ENCODE measurements around the gene MAZ.
A peak's percentile ranks its signal among the peaks of the same experiment; 100 is the strongest.
"Not testable (repeated sequence)": the region's sequence is repeated elsewhere in the genome, so short reads cannot be mapped to it uniquely, and the experiment has no call there.

MAZ gene

DNA sequence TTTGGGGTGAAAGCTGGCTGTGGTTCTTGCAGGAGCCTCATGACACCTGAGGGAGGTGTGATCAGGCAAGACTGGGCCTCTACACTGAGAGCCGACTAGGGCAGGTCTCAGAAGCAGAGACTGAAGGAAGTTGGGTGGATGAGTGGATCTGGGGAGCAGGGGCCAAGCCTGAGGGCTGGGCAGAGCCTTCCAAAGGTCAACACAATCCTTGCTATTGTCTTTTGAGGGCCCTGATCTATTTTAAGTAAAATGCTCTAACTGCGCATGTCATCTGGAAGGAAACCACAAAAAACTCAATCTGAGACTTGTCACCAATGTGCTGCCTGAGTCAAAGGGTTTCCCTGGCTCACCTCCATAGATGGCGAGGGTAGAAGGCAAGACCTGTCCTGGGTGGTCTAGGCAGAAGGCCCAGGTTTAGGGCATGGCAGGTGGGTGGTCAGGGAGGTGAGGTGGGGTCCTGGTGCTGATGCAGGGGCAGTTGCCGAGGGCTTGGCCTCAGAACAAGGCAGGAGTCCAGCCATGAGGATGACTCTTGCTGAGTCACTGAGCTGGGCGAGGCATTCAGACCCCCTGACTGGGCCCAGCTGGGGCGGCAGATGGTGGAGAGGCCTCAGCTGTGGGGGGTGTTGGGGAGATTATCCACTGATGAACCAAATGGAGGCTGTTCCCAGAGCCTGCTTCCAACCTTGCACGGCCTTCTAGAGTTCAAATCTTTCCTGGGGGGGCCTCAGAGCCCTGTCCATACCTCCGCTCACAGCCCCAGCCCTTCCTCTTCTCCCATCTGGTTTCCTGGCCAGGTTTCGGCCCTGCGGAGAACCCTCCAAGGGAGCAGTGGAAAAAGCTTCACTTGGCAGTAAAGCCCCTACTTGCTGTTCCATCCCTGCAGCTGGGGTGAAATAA lies 19.1 kb downstream of the MAZ start:
- DNase-seq = peak; percentile 34

DNA sequence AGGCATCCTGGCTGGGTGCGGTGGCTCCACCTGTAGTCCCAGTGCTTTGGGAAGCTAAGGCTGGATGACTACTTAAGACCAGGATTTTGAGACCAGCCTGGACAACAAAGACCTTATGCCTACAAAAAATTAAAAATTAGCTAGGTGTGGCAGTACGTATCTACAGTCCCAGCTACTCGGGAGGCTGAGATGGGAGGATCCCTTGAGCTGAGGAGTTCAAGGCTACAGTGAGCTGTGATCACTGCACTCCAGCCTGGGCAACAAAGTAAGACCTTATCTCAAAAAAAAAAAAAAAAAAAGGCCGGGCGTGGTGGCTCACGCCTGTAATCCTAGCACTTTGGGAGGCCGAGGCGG lies 20.0 kb downstream of the MAZ start:
- DNase-seq = no peak

DNA sequence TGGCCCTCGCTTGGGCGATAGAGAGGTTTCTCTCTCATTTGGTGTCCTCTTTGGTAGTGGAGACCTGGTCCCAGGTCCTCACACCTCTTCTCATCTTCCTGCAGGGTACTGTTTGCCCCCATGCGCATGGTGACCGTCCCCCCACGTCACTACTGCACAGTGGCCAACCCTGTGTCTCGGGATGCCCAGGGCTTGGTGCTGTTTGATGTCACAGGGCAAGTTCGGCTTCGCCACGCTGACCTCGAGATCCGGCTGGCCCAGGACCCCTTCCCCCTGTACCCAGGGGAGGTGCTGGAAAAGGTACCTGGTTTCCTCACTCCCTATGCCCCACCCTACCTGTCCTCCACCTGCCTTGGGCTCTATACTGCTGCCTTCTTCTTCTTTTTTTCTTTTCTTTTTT lies 24.4 kb downstream of the MAZ start:
- DNase-seq = no peak

DNA sequence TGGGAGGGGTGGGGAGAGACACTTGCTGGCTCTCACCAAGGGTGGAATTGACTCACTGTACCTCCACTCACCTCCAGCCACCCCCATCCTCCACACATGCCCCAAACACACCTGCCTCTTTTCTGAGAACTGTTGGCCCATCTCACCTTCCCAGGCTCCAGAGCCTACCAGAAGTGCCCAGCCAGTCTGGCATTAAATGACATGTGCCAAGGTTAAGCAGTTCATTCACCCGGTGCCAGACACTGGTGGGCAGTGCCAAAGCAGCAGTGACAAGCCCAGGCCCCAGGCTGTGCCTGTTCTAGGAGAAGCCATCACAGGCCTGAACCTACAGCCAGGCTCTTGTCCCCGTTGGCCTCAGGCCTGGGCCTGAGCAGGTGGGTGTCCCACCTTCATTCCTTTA lies 25.2 kb downstream of the MAZ start:
- DNase-seq = no peak

DNA sequence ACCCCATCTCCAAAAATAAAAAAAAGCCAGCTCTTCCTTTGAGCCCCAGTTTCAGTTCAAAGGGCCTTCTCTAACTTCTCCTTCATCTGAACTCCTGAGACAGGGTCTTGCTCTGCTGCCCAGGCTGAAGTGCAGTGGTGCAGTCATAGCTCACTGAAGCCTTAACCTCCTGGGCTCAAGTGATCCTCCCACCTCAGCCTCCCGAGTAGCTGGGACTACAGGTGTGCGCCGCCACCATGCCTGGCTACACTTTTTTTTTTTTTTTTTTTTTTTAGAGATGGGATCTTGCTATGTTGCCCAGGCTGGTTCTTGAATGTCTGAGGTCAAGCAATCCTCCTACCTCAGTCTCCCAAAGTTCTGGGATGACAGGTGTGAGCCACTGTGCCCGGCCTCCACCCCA lies 26.9 kb downstream of the MAZ start:
- not testable (repeated sequence) for DNase-seq

DNA sequence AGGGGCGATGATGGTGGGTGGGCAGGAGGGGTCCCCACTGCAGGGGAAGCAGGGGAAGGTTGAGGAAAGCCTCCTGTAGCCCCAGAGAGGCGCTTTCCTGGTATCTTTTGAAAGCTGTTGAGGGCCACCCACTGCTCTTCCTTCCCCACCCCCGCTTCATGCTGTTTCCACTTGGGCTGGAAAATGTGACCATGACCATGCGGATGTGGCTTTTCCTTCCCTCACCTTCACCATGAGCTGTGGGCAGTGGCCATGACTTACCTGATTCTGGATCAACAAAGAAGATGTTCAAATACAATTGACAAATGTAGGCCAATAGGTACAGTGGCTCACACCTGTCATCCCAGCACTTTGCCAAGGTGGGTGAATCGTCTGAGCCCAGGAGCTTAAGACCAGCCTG lies 27.8 kb downstream of the MAZ start:
- DNase-seq = no peak

DNA sequence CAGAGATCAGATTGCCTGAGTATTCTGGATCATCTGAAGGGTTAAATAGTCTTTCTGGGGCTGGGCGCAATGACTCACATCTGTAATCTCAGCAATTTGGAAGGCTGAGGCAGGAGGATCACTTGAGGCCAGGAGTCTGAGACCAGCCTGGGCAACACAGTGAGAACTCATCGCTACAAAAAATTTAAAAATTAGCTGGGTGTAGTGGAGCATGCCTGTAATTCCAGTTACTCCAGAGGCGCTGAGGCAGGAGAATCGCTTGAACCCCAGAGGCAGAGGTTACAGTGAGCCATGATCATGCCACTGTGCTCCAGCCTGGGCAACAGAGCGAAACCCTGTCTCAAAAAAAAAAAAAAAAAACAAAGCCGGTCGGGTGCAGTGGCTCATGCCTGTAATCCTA lies 29.6 kb downstream of the MAZ start:
- no peak for DNase-seq

DNA sequence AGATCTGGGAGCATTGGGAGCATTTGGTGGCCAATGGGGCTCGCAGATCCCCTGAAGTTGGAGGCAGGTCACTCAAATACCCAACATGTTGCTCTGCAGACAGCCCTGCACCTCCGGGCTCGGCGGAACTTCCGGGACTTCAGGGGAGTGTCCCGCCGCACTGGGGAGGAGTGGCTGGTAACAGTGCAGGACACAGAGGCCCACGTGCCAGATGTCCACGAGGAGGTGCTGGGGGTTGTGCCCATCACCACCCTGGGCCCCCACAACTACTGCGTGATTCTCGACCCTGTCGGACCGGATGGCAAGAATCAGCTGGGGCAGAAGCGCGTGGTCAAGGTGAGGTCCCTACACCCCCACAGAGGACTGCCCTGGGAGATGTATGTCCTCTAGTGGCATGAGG lies 30.3 kb downstream of the MAZ start:
- no peak for DNase-seq

DNA sequence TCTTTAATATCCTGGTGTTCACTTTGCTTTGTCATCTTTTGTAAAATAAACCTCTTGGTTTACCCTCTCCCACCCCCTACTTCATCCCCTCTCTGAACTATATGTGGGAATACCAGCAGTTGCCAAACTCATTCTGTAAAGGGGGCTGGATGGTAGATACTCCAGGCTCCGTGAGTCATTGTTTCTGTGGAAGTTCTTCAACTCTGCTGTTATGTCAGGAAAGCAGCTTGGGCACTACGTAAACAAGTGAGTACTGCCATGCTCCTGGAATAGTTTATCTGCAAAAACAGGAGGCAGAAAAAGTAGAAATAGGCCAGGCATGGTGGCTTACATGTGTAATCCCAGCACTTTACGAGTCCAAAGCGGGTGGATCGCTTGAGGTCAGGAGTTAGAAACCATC lies 31.5 kb downstream of the MAZ start:
- no peak for DNase-seq

DNA sequence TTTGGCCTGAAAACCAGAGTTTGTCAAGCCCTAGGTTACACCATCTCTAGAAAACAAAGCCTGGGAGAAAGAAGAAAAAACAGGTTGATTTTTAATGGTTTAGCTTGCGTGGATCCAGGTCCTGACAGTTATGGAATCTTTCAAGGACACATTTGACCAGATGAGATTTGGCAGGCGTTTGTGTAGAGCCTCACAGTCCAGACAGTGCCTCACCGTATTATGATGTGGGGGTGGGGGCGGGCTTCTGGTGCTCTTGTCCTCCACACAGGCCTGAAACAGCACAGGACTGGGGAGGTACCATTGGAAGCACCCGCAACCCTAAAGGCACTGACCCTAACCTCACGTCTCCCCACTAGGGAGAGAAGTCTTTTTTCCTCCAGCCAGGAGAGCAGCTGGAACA lies 33.5 kb downstream of the MAZ start:
- no peak for DNase-seq

DNA sequence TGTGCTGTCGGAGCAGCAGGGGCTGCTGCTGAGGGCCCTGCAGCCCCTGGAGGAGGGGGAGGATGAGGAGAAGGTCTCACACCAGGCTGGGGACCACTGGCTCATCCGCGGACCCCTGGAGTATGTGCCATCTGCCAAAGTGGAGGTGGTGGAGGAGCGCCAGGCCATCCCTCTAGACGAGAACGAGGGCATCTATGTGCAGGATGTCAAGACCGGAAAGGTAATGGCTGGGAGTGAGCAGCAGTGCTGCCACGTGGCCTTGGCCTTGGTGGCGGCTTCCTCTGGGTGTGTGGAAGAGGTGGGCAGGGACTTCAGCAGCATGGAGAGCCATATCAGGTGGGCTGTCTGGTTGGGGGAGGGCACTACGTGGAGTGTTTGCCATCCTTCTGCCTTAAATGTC lies 33.9 kb downstream of the MAZ start:
- no peak for DNase-seq

DNA sequence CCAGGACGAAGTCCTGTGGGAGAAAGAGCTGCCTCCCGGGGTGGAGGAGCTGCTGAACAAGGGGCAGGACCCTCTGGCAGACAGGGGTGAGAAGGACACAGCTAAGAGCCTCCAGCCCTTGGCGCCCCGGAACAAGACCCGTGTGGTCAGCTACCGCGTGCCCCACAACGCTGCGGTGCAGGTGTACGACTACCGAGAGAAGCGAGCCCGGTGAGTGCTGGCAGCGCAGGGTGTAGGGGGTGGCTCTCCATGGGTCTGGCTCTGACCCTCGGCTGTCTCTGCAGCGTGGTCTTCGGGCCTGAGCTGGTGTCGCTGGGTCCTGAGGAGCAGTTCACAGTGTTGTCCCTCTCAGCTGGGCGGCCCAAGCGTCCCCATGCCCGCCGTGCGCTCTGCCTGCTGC lies 35.3 kb downstream of the MAZ start:
- DNase-seq = no peak

DNA sequence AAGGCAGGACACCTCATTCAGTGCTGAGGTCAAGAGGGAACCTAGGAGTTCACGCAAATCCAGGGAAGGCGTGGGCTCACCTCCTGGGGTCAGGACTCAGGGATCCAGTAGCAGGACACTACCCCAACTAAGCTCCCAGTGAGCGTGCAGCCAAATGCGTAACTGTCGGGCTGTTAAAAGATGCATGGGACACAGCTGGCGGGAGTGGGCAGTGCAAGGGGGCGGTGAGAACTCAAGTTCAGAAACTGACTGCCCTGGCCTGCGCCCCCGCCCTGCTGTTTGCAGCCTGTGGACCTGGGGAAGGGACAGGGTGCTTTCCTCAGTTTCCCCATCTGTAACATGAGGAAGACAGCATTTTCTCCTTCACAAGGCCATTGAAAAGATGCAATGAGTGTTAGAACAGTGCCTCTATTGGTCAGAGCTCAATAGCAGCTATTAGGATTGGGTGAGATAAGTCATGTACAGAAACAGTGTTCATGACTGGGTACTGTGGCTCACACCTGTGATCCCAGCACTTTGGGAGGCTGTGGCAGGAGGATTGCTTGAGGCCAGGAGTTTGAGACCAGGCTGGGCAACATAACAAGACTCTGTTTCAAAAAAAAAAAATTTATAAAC lies 36.5 kb downstream of the MAZ start:
- peak; percentile 34 for DNase-seq

DNA sequence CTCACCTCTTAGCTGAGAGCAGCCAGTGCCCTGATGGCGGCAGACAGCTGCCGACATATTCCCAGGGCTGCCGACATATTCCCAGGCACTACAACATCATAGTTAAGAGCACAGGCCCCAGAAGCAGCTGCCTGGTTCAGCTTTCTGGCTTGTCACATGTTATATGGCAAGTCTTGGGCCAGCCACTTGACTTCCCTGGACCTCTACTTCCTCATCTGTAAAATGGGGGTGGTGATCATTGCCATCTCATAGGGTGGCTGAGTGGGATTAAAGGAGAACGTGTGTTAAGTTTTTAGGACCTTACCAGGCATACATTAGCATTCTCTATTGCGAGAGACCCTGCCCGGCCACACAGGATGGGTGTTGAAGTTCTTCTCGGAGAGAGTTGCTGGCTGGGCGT lies 37.6 kb downstream of the MAZ start:
- no peak for DNase-seq

DNA sequence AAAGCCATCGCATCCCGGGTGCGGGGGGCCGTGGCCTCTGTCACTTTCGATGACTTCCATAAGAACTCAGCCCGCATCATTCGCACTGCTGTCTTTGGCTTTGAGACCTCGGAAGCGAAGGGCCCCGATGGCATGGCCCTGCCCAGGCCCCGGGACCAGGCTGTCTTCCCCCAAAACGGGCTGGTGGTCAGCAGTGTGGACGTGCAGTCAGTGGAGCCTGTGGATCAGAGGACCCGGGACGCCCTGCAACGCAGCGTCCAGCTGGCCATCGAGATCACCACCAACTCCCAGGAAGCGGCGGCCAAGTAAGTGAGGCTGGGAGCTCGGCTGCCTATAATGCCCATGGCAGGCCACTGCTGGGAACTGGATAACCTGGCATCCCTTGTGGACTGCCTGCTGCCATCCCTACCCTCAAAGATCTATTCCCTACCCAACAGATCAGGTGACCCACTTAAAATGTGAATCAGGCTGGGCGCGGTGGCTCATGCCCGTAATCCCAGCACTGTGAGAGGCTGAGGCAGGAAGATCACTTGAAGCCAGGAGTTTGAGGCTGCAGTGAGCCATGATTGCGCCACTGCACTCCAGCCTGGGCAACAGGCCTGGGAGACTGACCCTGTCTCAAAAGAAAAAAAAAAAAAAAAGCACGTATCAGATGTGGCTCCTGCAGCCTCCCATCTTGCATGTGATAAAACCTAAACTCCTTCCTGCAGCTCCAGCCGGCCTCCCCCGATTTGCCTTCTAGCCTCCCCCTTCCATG lies 38.4 kb downstream of the MAZ start:
- no peak for DNase-seq

DNA sequence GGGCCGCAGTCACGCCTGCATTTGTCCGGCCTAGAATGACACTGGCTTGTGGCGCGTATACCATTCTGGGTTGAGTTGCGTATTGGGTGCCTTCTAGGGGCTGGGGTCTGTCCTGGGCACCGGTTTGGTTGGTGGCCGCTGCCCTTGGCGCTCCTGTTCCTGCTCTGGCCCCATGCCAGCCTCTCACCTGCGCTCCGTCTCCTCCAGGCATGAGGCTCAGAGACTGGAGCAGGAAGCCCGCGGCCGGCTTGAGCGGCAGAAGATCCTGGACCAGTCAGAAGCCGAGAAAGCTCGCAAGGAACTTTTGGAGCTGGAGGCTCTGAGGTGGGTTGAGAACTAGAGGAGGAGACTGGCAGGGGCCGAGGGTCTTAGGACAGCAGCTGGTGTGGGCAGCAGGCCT lies 39.3 kb downstream of the MAZ start:
- DNase-seq = no peak

DNA sequence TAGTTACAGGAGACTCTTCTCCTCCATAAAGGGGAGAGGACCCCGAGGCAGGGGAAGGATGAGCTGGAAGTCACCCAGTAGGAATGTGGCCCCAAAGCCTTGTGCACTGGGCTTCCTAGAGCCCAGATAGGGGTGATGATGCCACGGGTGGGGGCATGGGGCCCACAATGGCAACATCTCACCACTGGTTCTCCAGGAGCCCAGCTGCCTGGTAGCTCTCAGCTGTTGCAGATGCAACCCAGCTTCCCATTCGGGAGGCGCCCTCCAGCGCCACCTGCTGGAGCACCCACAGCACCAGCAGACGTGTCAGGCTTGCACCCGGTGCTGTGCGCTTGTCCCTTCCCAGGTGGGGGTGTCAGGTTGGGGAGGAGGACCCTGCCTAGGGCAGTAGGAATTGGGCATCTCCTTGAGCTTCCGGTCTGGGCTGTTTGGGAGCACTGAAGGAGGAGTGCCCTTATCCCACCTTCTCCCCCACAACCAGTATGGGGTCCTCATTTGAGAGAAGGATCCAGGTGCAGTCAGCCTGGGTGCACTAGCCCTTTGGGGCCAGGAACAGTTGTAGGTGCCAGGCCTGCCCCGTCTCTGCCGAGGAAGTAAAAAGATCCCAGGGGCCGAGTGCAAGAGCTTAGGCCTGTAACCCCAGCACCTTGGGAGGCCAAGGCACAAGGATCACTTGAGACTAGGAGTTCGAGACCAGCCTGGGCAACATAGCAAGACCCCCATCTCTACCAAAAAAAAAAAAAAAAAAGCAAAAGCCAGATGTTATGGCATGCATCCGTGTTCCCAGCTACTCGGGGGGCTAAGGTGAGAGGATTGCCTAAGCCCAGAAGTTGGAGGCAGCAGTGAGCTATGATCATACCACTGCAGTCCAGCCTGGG lies 42.3 kb downstream of the MAZ start:
- peak; percentile 87 for DNase-seq

DNA sequence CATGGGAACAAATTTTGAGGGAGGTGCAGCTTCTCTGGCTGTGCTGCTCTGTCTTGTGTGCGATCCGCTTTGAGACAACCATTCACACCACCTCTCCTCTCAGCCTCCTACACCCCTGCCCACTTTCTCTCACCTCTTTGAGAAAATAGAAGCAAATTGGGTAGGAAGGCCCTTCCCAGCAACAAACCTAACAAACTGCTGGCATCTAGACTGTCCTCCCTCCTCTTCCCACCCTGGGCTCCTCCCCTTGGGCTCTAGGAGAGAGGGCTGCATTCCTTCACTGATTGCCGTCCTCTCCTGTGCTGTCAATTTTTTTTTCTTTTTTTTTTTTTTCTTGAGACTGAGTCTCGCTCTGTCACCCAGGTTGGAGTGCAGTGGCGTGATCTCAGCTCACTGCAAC lies 43.2 kb downstream of the MAZ start:
- no peak for DNase-seq

DNA sequence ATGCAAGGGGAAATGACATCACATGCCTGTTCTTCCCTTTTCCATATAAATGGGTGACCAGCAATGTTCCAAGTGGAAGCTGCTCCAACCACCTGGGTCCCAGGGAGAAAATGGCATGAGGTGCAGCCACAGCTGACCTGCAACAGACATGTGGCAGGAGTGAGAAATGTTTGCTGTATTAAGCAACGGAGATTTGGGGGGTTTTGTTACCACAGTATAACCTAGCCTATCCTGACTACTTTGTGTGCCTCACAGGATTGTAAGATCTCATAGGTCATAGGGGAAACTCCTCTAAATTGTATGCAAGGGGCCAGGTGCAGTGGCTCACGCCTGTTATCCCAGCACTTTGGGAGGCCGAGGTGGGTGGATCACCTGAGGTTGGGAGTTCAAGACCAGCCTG lies 44.7 kb downstream of the MAZ start:
- no peak for DNase-seq

DNA sequence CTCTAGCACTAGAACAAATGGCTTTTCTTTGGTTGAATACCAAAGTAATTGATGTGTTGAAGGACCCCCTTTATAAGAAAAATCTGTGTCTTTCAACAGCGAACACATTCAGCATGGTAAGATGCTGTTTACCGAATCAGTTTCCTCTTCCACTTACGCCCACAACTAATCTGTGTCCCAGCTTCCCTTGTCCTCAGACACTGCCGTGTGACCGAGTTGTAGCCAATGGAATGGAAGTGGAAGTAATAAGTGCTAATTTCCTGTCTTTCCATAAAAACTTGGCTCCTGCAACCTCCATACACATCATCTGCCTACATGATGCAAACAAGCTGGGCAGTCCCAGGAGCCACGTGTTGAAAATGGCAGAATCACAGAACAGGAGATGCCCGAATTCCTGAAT lies 46.3 kb downstream of the MAZ start:
- no peak for DNase-seq

DNA sequence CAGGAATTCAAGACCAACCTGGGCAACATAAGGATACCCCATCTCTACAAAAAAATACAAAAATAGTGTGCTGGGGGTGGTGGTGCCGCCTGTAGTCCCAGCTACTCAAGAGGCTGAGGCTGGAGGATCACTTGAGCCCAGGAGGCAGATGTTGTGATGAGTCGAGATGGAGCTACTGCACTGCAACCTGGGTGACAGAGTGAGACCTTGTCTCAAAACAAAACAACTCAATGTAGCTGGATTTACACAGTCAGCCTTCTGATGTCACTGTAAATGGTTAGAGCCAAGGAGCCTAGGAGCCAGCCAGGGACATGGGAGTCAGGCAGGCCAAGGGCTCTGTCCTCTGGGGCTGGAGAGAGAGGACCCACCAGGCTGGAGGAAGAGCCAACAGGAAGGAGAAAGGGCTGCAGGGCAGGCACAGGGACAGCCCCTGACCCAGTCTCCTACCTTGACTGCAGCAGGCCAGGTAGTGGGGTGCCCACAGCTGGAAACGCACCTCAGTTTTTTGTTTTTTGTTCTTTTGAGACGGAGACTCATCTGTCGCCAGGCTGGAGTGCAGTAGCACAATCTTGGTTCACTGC lies 48.3 kb downstream of the MAZ start:
- no peak for DNase-seq

DNA sequence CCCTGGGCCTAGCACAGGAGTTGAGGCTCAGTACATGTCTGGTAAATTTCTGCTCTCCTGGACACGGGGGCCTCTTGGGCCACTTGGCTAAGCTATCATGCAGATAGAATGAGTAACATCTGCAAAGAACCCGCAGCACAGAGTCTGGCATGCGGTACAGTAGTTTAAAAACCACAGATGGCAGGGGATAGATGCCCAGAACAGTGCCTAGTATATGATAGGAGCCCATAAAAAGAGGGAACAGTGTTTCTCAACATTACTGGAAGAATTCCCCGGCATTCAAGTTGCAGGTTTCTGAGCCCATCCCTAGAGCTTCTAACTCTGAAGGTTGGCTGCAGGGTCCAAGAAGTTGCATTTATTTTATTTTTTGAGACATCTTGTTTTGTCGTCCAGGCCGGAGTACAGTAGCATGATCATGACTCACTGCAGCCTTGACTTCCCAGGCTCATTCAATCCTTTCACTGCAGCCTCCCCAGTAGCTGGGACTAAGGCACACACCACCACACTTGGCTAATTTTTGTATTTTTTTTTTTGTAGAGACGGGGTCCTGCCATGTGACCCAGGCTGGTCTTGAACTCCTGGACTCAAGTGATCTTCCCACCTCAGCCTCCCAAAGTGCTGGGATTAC lies 50.9 kb downstream of the MAZ start:
- DNase-seq = no peak
